WTC11 (cell line): Measurements from ENCODE around the gene SPP1. TPM values are rescaled to one million over a fixed set of nuclear protein-coding genes. Genes with fewer than 3 reads are reported as not detected.

Experiments used
- ATAC-seq: fragments of 200-7000 bp; cut with Tn5 transposase; 2 replicates; pipeline ENCODE4 v1.10.0; 2021; ENCODE audit warnings: mild to moderate bottlenecking, moderate library complexity
- CTCF ChIA-PET: fragments of 300-600 bp; sonication (Branson Sonifier 250); formaldehyde crosslinking; loops from one replicate; lab custom pipeline; 2021; ENCODE audit warnings: antibody characterized with exemption; lab: Charles Lee
- POLR2A ChIA-PET: fragments of 350-600 bp; sonication (Branson Sonifier 250); formaldehyde crosslinking; loops from one replicate; lab custom pipeline; 2021; ENCODE audit warnings: antibody characterized with exemption; lab: Charles Lee
- DNase-seq: peaks from one replicate; pipeline ENCODE4 v3.0.0; 2021; ENCODE audit warnings: low spot score
- H3K27ac Mint-ChIP-seq: 2 replicates; pipeline ENCODE4 v1.8.0; 2021; ENCODE audit warnings: mixed read lengths
- H3K27me3 Mint-ChIP-seq: 2 replicates; pipeline ENCODE4 v1.8.0; 2021; ENCODE audit warnings: low read depth, mild to moderate bottlenecking, moderate library complexity, mixed read lengths
- H3K36me3 Mint-ChIP-seq: 2 replicates; pipeline ENCODE4 v1.8.0; 2021; ENCODE audit warnings: mixed read lengths
- H3K4me1 Mint-ChIP-seq: 2 replicates; pipeline ENCODE4 v1.8.0; 2022; ENCODE audit warnings: mixed read lengths
- H3K4me3 Mint-ChIP-seq: 2 replicates; pipeline ENCODE4 v1.8.0; 2021; ENCODE audit warnings: mild to moderate bottlenecking, moderate library complexity, mixed read lengths
- H3K9me3 Mint-ChIP-seq: 2 replicates; pipeline ENCODE4 v1.8.0; 2021; ENCODE audit warnings: mixed read lengths
- ELF4 ChIP-seq: sonication (generic); formaldehyde crosslinking; IDR thresholded peaks from 2 replicates; pipeline ENCODE4 v1.8.1; 2022; ENCODE audit warnings: low read depth, mild to moderate bottlenecking, moderate library complexity, missing genetic modification reagents
- MXD4 ChIP-seq: fragments of 250-450 bp; sonication (Bioruptor Pico); IDR thresholded peaks from 2 replicates; pipeline ENCODE4 v1.8.0; 2021; ENCODE audit warnings: mild to moderate bottlenecking, moderate library complexity, borderline replicate concordance
- NFATC4 ChIP-seq: fragments of 250-450 bp; sonication (Bioruptor Pico); IDR thresholded peaks from 2 replicates; pipeline ENCODE4 v1.9.0; 2021; ENCODE audit warnings: mild to moderate bottlenecking
- NFYB ChIP-seq: sonication (generic); formaldehyde crosslinking; conservative IDR thresholded peaks from 2 replicates; pipeline ENCODE4 v1.8.0; 2022; ENCODE audit warnings: low read depth, missing genetic modification reagents
- NR3C1 ChIP-seq: sonication (generic); formaldehyde crosslinking; conservative IDR thresholded peaks from 2 replicates; pipeline ENCODE4 v1.8.1; 2023; ENCODE audit warnings: low read depth, mild to moderate bottlenecking, missing genetic modification reagents
- SP1 ChIP-seq: sonication (generic); formaldehyde crosslinking; conservative IDR thresholded peaks from 2 replicates; pipeline ENCODE4 v1.8.1; 2022; ENCODE audit warnings: missing genetic modification reagents
- TCF7 ChIP-seq: sonication (generic); formaldehyde crosslinking; IDR thresholded peaks from 2 replicates; pipeline ENCODE4 v1.8.0; 2022; ENCODE audit warnings: mild to moderate bottlenecking, low read depth, missing genetic modification reagents, moderate library complexity
- TEAD4 ChIP-seq: sonication (generic); formaldehyde crosslinking; IDR thresholded peaks from 2 replicates; pipeline ENCODE4 v1.8.0; 2022; ENCODE audit warnings: mild to moderate bottlenecking, missing genetic modification reagents
- ZNF232 ChIP-seq: sonication (generic); formaldehyde crosslinking; IDR thresholded peaks from 2 replicates; pipeline ENCODE4 v1.8.0; 2022; ENCODE audit warnings: mild to moderate bottlenecking, missing genetic modification reagents
- total RNA-seq: library from RNA; stranded (reverse); gene quantifications from 3 replicates; pipeline ENCODE4 v1.2.3, GENCODE V29; 2021
- TF ChIP-seq, protein P1 (sequence below): sonication (generic); formaldehyde crosslinking; IDR thresholded peaks from 2 replicates; pipeline ENCODE4 v1.8.1; 2022; ENCODE audit warnings: mild to moderate bottlenecking, missing genetic modification reagents, moderate library complexity, borderline replicate concordance
- TF ChIP-seq, protein P2 (sequence below): sonication (generic); formaldehyde crosslinking; IDR thresholded peaks from 2 replicates; pipeline ENCODE4 v1.8.1; 2023; ENCODE audit warnings: mild to moderate bottlenecking, moderate library complexity, missing genetic modification reagents
- TF ChIP-seq, protein P3 (sequence below): sonication (generic); formaldehyde crosslinking; IDR thresholded peaks from 2 replicates; pipeline ENCODE4 v1.8.0; 2023; ENCODE audit warnings: mild to moderate bottlenecking, missing genetic modification reagents
- TF ChIP-seq, protein P4 (sequence below): fragments of 200-600 bp; IDR thresholded peaks from 2 replicates; pipeline ENCODE4 v1.8.0; 2022; ENCODE audit warnings: antibody characterized with exemption

The SPP1 gene
- total RNA-seq, 1 experiment from 2014 or later = 56.6 TPM

DNA sequence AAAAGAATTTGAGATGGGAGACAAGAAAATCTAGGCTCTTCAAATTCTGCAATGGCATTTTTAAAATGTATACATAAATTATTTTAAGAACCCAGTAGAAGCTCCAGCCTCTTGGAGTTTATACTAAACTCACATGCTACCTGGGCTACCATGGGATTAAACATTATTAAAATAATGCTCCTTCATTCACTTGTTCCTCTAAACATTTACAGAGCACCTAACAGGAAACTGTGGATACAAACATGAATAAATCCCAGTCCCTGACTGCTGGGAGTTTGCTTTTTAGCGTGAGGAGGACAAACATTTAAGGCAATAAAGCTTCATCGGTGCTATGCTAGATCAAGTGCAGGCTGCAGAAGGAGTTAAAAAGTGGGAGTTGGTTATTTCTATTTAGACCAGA lies 5.4 kb upstream of the SPP1 start:
- ChIA-PET CTCF (interaction anchor here (1.5 kb wide), 1 partner anchor 15 kb away, joined by 3 read pairs; no protein-coding TSS in a partner anchor), POLR2A (no interaction called here)
- DNase-seq = no peak
- TF ChIP-seq NFATC4 (CRISPR knock-in tag) (no peak), ELF4 (no peak), NFYB (CRISPR knock-in tag) (no peak), MXD4 (CRISPR knock-in tag) (no peak), ZNF232 (CRISPR knock-in tag) (no peak), TCF7 (CRISPR knock-in tag) (no peak)
- TF ChIP-seq, protein P1, sequence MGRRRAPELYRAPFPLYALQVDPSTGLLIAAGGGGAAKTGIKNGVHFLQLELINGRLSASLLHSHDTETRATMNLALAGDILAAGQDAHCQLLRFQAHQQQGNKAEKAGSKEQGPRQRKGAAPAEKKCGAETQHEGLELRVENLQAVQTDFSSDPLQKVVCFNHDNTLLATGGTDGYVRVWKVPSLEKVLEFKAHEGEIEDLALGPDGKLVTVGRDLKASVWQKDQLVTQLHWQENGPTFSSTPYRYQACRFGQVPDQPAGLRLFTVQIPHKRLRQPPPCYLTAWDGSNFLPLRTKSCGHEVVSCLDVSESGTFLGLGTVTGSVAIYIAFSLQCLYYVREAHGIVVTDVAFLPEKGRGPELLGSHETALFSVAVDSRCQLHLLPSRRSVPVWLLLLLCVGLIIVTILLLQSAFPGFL (CRISPR knock-in tag) = no peak
- TF ChIP-seq, protein P2, sequence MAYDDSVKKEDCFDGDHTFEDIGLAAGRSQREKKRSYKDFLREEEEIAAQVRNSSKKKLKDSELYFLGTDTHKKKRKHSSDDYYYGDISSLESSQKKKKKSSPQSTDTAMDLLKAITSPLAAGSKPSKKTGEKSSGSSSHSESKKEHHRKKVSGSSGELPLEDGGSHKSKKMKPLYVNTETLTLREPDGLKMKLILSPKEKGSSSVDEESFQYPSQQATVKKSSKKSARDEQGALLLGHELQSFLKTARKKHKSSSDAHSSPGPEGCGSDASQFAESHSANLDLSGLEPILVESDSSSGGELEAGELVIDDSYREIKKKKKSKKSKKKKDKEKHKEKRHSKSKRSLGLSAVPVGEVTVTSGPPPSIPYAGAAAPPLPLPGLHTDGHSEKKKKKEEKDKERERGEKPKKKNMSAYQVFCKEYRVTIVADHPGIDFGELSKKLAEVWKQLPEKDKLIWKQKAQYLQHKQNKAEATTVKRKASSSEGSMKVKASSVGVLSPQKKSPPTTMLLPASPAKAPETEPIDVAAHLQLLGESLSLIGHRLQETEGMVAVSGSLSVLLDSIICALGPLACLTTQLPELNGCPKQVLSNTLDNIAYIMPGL (CRISPR knock-in tag) = no peak
- TF ChIP-seq, protein P3, sequence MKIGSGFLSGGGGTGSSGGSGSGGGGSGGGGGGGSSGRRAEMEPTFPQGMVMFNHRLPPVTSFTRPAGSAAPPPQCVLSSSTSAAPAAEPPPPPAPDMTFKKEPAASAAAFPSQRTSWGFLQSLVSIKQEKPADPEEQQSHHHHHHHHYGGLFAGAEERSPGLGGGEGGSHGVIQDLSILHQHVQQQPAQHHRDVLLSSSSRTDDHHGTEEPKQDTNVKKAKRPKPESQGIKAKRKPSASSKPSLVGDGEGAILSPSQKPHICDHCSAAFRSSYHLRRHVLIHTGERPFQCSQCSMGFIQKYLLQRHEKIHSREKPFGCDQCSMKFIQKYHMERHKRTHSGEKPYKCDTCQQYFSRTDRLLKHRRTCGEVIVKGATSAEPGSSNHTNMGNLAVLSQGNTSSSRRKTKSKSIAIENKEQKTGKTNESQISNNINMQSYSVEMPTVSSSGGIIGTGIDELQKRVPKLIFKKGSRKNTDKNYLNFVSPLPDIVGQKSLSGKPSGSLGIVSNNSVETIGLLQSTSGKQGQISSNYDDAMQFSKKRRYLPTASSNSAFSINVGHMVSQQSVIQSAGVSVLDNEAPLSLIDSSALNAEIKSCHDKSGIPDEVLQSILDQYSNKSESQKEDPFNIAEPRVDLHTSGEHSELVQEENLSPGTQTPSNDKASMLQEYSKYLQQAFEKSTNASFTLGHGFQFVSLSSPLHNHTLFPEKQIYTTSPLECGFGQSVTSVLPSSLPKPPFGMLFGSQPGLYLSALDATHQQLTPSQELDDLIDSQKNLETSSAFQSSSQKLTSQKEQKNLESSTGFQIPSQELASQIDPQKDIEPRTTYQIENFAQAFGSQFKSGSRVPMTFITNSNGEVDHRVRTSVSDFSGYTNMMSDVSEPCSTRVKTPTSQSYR (CRISPR knock-in tag) = no peak
- Mint-ChIP-seq H3K4me1 (peaks cover 35% of the 10 kb centered on the region), H3K4me3 (no peak overlapping the region), H3K27me3 (peaks cover 7% of the 10 kb centered on the region), H3K9me3 (no peaks in the 10 kb centered on the region), H3K36me3 (no peaks in the 10 kb centered on the region), H3K27ac (no peak overlapping the region)
- ATAC-seq = no peak

DNA sequence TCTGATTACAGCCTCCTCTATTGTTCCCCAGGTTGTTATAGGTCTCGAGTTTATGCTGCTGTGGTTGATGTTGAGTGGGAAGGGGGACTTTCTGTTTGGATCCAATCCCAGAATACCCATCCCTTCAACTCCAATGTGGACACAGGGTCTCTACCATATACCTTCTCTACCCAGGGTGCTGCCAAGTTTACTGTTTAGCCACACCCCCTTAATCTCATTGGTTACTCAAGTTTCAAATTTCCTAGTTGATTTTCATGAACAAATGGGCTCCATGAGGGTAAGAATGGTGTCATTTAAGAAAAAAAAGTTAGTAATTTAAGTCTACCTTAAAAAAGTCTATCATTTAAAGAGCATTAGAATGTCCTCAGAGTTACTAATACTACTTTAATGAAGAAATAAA lies 3.6 kb upstream of the SPP1 start:
- ATAC-seq (0 out of 2 replicates have a peak, but pooled peaks have one; percentile 3), DNase-seq (no peak)
- Mint-ChIP-seq H3K27ac (no peak overlapping the region), H3K36me3 (no peaks in the 10 kb centered on the region), H3K9me3 (no peaks in the 10 kb centered on the region), H3K4me3 (no peak overlapping the region)
- CTCF ChIA-PET = interaction anchor here (0.6 to 5.1 kb wide), 3 partner anchors 9 to 16 kb away, joined by 3 to 40 read pairs (median 3); no protein-coding TSS in a partner anchor
- peak; percentile 51; the same call in 1 of the 2 replicates for TF ChIP-seq NFYB (CRISPR knock-in tag)
- TF ChIP-seq NR3C1 (CRISPR knock-in tag) = no peak
- TF ChIP-seq TEAD4 (CRISPR knock-in tag) = no peak
- TF ChIP-seq, all 79 proteins: peak for 1
- POLR2A ChIA-PET = no interaction called here
- H3K4me1 Mint-ChIP-seq = peaks cover 44% of the 10 kb centered on the region
- peaks cover 7% of the 10 kb centered on the region for H3K27me3 Mint-ChIP-seq

DNA sequence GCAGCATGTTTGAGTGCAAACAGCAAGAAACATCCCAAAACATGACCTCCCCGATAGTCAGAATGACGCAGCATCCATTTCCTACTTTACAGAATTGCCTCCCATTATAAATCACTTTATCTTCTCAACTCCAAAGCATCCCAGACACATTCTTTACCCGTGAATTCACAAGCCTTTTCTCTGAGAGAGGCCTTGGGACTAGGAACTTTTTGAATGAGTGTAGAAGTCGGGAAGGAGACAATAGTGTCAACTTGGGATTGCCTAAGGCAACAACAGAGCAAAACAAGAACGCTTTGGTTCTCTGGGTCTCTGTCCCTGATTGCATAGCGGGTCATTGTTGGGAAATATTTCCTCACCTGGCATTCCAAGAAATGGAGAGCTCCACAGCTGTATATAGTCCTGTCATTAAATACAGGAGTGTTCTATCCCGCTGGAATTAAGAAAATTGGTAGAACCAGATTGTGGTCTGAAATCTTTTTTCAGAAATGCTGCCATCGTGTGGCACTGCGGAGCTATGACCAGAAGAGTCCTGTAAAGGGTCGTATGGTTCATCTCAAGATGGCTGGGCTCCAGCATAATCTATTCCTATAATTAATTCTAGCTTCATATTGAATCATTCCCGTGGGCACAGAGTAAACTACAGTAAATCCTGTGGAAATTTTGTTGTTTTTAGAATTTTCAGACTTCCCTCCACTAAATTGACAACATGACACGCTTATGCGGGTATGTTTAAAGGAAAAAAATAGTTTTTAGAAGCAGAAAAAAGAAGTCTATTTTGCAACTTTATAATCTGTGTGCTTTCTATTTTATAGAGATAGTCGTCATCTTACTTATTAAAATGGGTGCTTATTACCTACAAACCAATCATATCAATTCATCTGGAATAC lies 2.0 kb upstream of the SPP1 start:
- Mint-ChIP-seq H3K27ac (peak overlapping the region; percentile 93), H3K27me3 (no peaks in the 10 kb centered on the region), H3K4me1 (peaks cover 48% of the 10 kb centered on the region), H3K9me3 (no peaks in the 10 kb centered on the region), H3K36me3 (no peaks in the 10 kb centered on the region), H3K4me3 (peak overlapping the region; percentile 55)
- DNase-seq = peak; percentile 66
- CTCF ChIA-PET = interaction anchor here (0.6 to 5.1 kb wide), 33 partner anchors 8 to 497 kb away, joined by 3 to 40 read pairs (median 4); no protein-coding TSS in a partner anchor
- POLR2A ChIA-PET = interaction anchor here (0.8 kb wide), 1 partner anchor 40 kb away, joined by 4 read pairs; no protein-coding TSS in a partner anchor
- TF ChIP-seq, protein P4, sequence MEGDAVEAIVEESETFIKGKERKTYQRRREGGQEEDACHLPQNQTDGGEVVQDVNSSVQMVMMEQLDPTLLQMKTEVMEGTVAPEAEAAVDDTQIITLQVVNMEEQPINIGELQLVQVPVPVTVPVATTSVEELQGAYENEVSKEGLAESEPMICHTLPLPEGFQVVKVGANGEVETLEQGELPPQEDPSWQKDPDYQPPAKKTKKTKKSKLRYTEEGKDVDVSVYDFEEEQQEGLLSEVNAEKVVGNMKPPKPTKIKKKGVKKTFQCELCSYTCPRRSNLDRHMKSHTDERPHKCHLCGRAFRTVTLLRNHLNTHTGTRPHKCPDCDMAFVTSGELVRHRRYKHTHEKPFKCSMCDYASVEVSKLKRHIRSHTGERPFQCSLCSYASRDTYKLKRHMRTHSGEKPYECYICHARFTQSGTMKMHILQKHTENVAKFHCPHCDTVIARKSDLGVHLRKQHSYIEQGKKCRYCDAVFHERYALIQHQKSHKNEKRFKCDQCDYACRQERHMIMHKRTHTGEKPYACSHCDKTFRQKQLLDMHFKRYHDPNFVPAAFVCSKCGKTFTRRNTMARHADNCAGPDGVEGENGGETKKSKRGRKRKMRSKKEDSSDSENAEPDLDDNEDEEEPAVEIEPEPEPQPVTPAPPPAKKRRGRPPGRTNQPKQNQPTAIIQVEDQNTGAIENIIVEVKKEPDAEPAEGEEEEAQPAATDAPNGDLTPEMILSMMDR = peak; percentile 78
- TF ChIP-seq SP1 (CRISPR knock-in tag) = no peak
- peak; percentile 59 for ATAC-seq
